HepG2 (cell line): ENCODE results near the gene ATG7. TPM values are rescaled to one million over a fixed set of nuclear protein-coding genes. Genes with fewer than 3 reads are reported as not detected.

Source experiments
- ATAC-seq: fragments of 200-7000 bp; cut with Tn5 transposase; 3 replicates; pipeline ENCODE4 v1.9.1; 2020; ENCODE audit warnings: mild to moderate bottlenecking, moderate library complexity
- BruUV-seq: library from RNA; stranded (reverse); fragments of 400-500 nt; replicated peaks from 2 replicates; lab custom pipeline; 2021; lab: Mats Ljungman, UMichigan
- CTCF ChIA-PET: fragments of 300-600 bp; formaldehyde crosslinking; extraction: SDS; loops from one replicate; lab custom pipeline; 2021; ENCODE audit warnings: low total read pairs, inconsistent platforms, low intra/inter-chr PET ratio; lab: Yijun Ruan, JAX
- POLR2A ChIA-PET: fragments of 350-600 bp; sonication (Branson Sonifier 250); formaldehyde crosslinking; loops from one replicate; lab custom pipeline; 2020; ENCODE audit warnings: antibody characterized with exemption, inconsistent platforms; lab: Yijun Ruan, JAX
- DNase-seq: peaks from one replicate; pipeline ENCODE4 v3.0.0-alpha.2; 2015; ENCODE audit warnings: low spot score
- FAIRE-seq: peaks from 3 replicates; lab custom pipeline; 2011; peaks lifted over from hg19 to GRCh38; lab: Jason Lieb, UNC
- H2AFZ ChIP-seq: one replicate; pipeline ENCODE4 v1.6.1; 2011; ENCODE audit warnings: low read length, inconsistent platforms
- H3K27ac ChIP-seq: fragments of 300-600 bp; 3 replicates; pipeline ENCODE4 v1.8.0; 2011; ENCODE audit warnings: mixed run types, mild to moderate bottlenecking, mixed read lengths, low read length, inconsistent platforms; ENCODE audit not compliant: insufficient read depth; ENCODE audit errors: extremely low read length
- H3K27me3 ChIP-seq, 2 experiments: fragments of 200-600 bp in 1 of 2; 2 replicates in 1 of 2; 3 replicates in 1 of 2; pipeline versions ENCODE4 v1.6.0 to v1.8.0; 2011; ENCODE audit warnings: low read length in 2 of 2, mild to moderate bottlenecking in 2 of 2, moderate library complexity in 2 of 2, inconsistent platforms in 1 of 2; ENCODE audit not compliant: insufficient read depth in 2 of 2, control insufficient read depth in 1 of 2
- H3K36me3 ChIP-seq, 2 experiments: fragments of 200-600 bp in 1 of 2; replicated peaks in 1 of 2; 2 replicates in 1 of 2; 3 replicates in 1 of 2; pipeline versions ENCODE4 v1.5.1 to v1.8.0; 2011; ENCODE audit warnings: low read length in 2 of 2, inconsistent platforms in 1 of 2; ENCODE audit not compliant: insufficient read depth in 2 of 2, control insufficient read depth in 1 of 2
- H3K4me1 ChIP-seq: 2 replicates; pipeline ENCODE4 v1.5.1; 2012; ENCODE audit warnings: low read length, inconsistent platforms; ENCODE audit not compliant: insufficient read depth
- H3K4me2 ChIP-seq: 2 replicates; pipeline ENCODE4 v1.6.0; 2011; ENCODE audit warnings: low read depth, low read length, inconsistent platforms
- H3K4me3 ChIP-seq, 3 experiments: fragments of 200-600 bp in 1 of 3; sonication (generic), shearing (Covaris generic) in 1 of 3; replicated peaks in 1 of 3; 2 replicates each; pipeline ENCODE4 v1.5.1; 2011 to 2016; ENCODE audit warnings: low read length in 3 of 3, inconsistent platforms in 2 of 3, low read depth in 2 of 3, mild to moderate bottlenecking in 2 of 3, control low read depth in 1 of 3, mixed read lengths in 1 of 3; ENCODE audit not compliant: insufficient read depth in 1 of 3
- H3K79me2 ChIP-seq: one replicate; pipeline ENCODE4 v1.6.1; 2011; ENCODE audit warnings: low read length, inconsistent platforms; ENCODE audit not compliant: insufficient read depth
- H3K9ac ChIP-seq: 2 replicates; pipeline ENCODE4 v1.6.0; 2011; ENCODE audit warnings: mild to moderate bottlenecking, low read depth, low read length, inconsistent platforms; ENCODE audit not compliant: insufficient read depth
- H3K9me3 ChIP-seq: 2 replicates; pipeline ENCODE4 v1.5.1; 2012; ENCODE audit warnings: mild to moderate bottlenecking, low read length
- H4K20me1 ChIP-seq: 2 replicates; pipeline ENCODE4 v1.6.0; 2011; ENCODE audit warnings: inconsistent platforms, mild to moderate bottlenecking, low read length, moderate library complexity; ENCODE audit not compliant: insufficient read depth
- AGO2 ChIP-seq: fragments of 200-400 bp; formaldehyde crosslinking; optimal IDR thresholded peaks from 2 replicates; pipeline ENCODE3; 2017; ENCODE audit warnings: mild to moderate bottlenecking, low read depth, low read length, moderate library complexity
- POLR2AphosphoS2 ChIP-seq: IDR thresholded peaks from 2 replicates; pipeline ENCODE4 v1.6.1; 2011; ENCODE audit warnings: low read depth, low read length, improper control_type of control experiment
- RBM22 ChIP-seq: fragments of 200-400 bp; formaldehyde crosslinking; optimal IDR thresholded peaks from 2 replicates; pipeline ENCODE3; 2017; ENCODE audit warnings: mild to moderate bottlenecking, low read length, moderate library complexity
- ZNF850 ChIP-seq: sonication (generic); formaldehyde crosslinking; conservative IDR thresholded peaks from 2 replicates; pipeline ENCODE4 v1.9.0; 2021; ENCODE audit warnings: mild to moderate bottlenecking, missing genetic modification reagents
- WGBS: methylation state at CpG from one replicate; pipeline ENCODE4 v1.1.6; 2017; ENCODE audit warnings: low lambda C conversion rate; 5-methylcytosine and 5-hydroxymethylcytosine counted together
- in situ Hi-C: cut with HindIII; loops from 2 replicates; pipeline ENCODE4 v1.10.0; 2017; ENCODE audit warnings: low pct_unique_long_range_greater_than_20kb; ENCODE audit not compliant: extremely low pct_ligation_motif_present
- intact Hi-C: fragments of 100-400 bp; cut with micrococcal nuclease; formaldehyde crosslinking; loops from one replicate; pipeline ENCODE4 v1.10.0; 2022; ENCODE audit not compliant: unreplicated experiment
- polyA plus RNA-seq, 8 experiments: library from polyadenylated mRNA; depleted of rRNA in 3 of 8; stranded (reverse) in 7 of 8; unstranded in 1 of 8; fragments of >200 nt; fragmentation: Illumina TruSeq in 4 of 8; extraction: Trizol in 4 of 8; gene quantifications; 2 replicates each; pipeline versions ENCODE4 v1.2.1 to v1.2.3, GENCODE V29; 2011 to 2016; ENCODE audit warnings: low read depth in 4 of 8, missing spikeins in 1 of 8, mixed read lengths in 1 of 8; ENCODE audit not compliant: insufficient read depth in 1 of 8
- total RNA-seq, 5 experiments: library from RNA; depleted of rRNA; stranded (reverse); fragments of >200 nt; fragmentation: Illumina TruSeq; extraction: Trizol; gene quantifications; 2 replicates each; pipeline ENCODE4 v1.2.3, GENCODE V29; 2016; ENCODE audit warnings: low read depth in 1 of 5

ATG7 gene
- total and polyA plus RNA-seq, 2 of the 13 experiments (the other 11 are each of a cell fraction or from before 2014, with no cell fraction given): 7.8 to 22.1 TPM

DNA sequence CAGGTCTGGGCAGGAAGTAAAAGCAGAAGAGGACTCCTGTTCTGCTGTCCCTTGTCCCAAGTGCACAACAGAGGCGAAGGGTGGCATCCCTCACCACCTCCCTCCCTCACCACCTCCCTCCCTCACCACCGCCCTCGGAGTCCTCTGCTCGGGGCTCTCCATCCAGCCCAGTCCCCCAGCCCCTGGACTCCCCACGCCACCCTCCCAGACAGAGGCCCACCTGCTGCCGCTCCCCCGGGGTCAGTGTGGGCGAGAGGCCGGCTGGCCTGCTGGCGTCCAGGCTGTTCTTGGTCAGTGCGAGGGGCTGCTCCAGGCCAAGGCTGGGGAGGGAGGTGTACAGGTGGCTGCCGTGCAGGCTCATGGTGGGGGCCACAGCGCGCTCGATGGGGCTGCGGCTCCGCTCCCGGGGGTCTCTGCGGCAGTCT, 292.4 kb downstream of the ATG7 start:
- 97% methylated on average over 11 of the region's 19 CpGs for WGBS
- H3K79me2 ChIP-seq: peaks cover 41% of the 10 kb centered on the region
- H3K4me2 ChIP-seq: no peak overlapping the region
- DNase-seq (no peak), FAIRE-seq (no peak), ATAC-seq (no peak)
- POLR2A ChIA-PET: no interaction called here
- H3K9ac ChIP-seq: no peak overlapping the region
- H3K9me3 ChIP-seq: no peaks in the 10 kb centered on the region
- peaks cover 43 to 83% of the 10 kb centered on the region in 2 experiments; a peak in 4 of 5 replicates for H3K36me3 ChIP-seq
- H3K4me1 ChIP-seq: peaks cover 20% of the 10 kb centered on the region
- intact Hi-C loops: no loop called here
- H3K4me3 ChIP-seq: no peak overlapping the region
- no peaks in the 10 kb centered on the region; a peak in 1 of 5 replicates for H3K27me3 ChIP-seq
- no peak overlapping the region for H3K27ac ChIP-seq
- BruUV-seq: no TSS peak
- no peak overlapping the region for H2AFZ ChIP-seq
- peak; percentile 60 for TF ChIP-seq AGO2
- TF ChIP-seq ZNF850 (CRISPR knock-in tag): no peak
- TF ChIP-seq RBM22: peak; percentile 22
- in situ Hi-C loops: no loop called here
- peaks cover 21% of the 10 kb centered on the region; the same call in 1 of the 2 replicates for H4K20me1 ChIP-seq
- CTCF ChIA-PET: no interaction called here

DNA sequence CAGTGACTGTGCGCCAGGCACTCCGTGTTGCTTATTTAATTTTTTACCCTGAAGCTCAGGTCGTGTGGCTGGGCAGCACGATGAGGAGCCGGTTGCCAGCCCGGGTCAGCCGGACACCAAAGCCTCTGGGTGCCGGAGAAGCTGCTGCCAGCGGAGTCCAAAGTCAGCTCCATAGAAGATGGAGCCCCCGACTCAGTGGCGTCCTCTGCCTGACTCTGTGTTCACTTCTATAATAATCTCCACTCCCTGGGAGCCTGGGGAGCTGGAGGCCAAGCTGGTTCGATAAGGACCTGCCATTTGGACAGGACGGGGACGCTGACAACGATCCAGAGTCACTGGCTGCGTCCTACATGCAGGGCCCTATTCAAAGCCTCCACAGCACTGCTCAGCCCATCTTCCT, 292.9 kb downstream of the ATG7 start:
- no peaks in the 10 kb centered on the region; a peak in 1 of 5 replicates for H3K27me3 ChIP-seq
- ATAC-seq (no peak), FAIRE-seq (no peak), DNase-seq (no peak)
- CTCF ChIA-PET: no interaction called here
- POLR2A ChIA-PET: no interaction called here
- in situ Hi-C loops (no loop called here), intact Hi-C loops (no loop called here)
- H3K79me2 ChIP-seq: peaks cover 45% of the 10 kb centered on the region
- H3K36me3 ChIP-seq: peaks cover 43 to 80% of the 10 kb centered on the region in 2 experiments; a peak in 4 of 5 replicates
- no peak for TF ChIP-seq POLR2AphosphoS2
- peak; percentile 53 for TF ChIP-seq AGO2
- 89% methylated on average over 8 of the region's 16 CpGs for WGBS
- H3K27ac ChIP-seq: no peak overlapping the region
- no peak overlapping the region for H2AFZ ChIP-seq
- H3K9ac ChIP-seq: no peak overlapping the region
- no peak overlapping the region for H3K4me3 ChIP-seq
- BruUV-seq: no TSS peak
- peaks cover 23% of the 10 kb centered on the region; the same call in 1 of the 2 replicates for H4K20me1 ChIP-seq
- peaks cover 15% of the 10 kb centered on the region for H3K4me1 ChIP-seq
- H3K9me3 ChIP-seq: no peaks in the 10 kb centered on the region
- no peak overlapping the region for H3K4me2 ChIP-seq
